GM21381 (cell line): ENCODE data around the gene SYNDIG1.

Experiments used
- ATAC-seq: cut with Tn5 transposase; IDR thresholded peaks from one replicate; pipeline ENCODE4 v1.9.1; 2021; ENCODE audit warnings: mild to moderate bottlenecking, moderate library complexity; ENCODE audit not compliant: unreplicated experiment

The SYNDIG1 gene

DNA sequence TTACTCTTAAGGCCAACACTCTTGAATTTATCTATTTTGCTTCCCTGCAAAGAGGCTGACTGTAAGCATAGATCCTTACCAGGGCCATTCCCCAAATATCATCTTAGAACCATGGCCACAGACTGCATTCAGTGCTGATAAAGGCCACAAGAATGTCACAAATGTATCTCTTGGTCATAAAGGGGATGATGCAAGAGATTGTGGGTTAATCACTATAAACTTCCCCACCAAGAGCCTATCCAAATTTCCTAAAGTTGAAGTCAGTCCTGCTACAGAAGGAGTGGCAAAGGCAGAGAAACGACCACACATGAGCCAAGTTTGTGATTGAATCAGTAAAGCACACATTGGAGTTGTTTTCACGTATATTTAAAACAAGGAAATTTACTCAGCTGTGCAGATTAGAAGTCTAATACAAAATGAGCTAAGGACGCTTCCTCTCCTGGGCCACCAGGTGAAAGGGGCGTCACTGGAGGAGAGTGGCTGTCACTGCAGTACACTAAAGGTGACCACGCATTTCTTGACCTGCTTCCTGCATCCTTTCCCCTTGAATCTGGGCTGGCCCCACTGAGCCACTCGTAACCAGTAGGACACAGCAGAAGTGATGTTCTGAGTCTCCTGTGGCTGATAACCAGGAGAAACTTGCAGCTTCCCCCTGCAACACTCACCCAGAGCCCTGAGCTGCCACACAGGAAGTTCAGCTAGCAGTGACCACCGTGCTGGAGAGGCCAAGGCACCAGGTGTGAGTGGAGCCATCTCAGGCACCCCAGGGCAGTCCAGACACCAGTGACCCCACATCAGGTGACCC, 181.9 kb downstream of the SYNDIG1 start:
- no peak for ATAC-seq

DNA sequence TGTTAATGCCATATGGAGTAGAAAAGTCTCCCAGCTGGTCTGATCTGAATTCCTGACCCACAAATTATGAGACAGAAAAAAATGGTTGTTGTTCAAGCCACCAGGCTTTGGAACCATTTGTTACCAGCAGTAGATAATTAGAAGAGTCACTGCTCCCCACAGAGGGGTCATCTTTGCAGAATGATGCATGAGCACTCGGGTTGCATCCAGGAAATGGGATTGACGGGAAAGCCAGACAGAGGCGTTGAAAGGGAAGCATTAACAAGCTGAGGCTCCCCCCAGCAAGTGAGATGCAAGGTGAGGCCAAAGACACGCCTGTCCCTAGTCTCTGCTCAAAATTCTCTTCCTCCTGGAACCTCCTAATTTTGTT, 182.5 kb downstream of the SYNDIG1 start:
- ATAC-seq: no peak

DNA sequence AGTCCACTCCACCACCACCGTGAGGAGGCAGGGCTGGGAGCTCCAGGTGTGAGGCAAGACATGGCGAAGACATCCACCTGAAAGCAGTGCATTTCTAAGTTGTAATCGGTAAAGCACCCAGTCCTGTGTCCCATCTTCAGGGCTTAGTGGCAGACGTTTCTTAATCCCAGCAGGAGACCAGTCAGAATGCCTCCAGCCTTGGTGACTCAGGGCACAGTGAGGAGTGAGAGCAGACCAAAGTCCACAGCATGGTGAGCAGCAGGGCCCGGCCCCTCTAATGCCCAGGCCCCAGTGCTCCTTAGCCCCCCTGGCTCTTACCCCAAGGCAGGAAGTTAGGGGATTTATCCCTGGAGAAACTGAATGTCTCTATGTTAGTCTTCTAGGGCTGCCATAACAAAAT, 183.9 kb downstream of the SYNDIG1 start:
- ATAC-seq: no peak

GRCh38 chr20:24654425-24654824, 185.0 kb downstream of the SYNDIG1 start:
- ATAC-seq: no peak

DNA sequence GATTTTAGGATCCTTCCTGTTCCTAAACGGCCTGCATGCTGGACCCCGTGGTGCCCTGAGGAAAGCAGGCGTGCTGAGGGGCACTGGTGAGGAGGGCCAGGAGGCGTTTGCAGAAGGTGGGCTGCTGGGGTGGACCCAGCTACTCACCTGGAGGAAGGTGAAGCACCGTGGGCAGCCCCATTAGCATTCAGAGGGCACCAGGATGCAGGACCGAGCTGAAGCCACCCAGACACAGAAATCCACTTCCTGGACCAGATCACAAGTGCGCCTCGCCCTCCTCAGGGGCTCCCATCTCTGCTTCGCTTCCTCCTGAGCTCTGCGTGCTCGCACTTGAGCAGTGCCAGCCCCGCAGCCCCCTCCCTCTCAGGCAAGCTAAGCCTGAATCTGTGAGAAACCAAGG, 187.0 kb downstream of the SYNDIG1 start:
- ATAC-seq: no peak

GRCh38 chr20:24657196-24657595, 187.8 kb downstream of the SYNDIG1 start:
- ATAC-seq: no peak

GRCh38 chr20:24657878-24658620, 188.6 kb downstream of the SYNDIG1 start:
- ATAC-seq: no peak

GRCh38 chr20:24658920-24659660, 189.7 kb downstream of the SYNDIG1 start:
- ATAC-seq: no peak

- ATAC-seq: no peak
These were observed 190.4 kb downstream of the SYNDIG1 start for GRCh38 chr20:24659835-24660234.

- no peak for ATAC-seq
These were observed 191.2 kb downstream of the SYNDIG1 start for GRCh38 chr20:24660651-24661050.

DNA sequence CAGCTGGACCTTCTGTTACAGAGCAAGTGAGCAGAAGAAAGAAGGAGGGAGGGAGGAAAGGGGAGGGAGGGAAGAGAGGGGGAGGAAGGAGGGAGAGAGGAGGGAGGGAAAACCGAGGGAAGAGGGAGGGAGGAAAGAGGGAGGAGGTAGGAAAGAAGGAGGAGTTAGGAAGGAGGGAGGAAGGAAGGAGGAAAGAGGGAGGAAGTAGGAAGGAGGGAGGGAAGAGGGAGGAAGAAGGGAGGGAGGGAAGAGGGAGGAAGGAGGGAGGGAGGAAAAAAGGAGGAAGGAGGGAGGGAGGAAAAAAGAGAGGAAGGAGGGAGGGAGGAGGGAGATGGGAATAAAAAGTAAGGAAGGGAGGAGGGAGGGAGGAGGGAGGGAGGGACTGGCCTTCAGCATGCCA, 191.8 kb downstream of the SYNDIG1 start:
- ATAC-seq: no peak

DNA sequence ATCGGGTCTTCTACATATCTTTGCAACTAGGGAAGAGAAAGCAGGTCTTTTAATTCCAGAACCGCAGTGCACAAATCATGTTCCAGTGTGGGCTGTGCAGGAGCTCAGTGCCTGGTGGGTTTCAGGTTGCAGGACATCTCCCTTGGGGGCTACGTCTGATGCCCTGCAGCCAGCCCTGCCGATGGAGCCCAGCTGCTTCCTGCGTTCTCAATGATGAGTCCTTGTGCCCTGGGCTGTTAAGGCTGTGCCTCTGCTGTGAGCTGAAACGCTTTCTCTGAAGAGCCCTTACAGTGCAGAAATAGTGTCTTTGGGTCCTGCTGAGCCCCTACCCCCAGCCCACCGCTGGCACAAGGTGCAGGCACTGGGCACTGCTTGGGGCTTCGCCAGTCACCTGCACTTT, 192.9 kb downstream of the SYNDIG1 start:
- no peak for ATAC-seq

- no peak for ATAC-seq
These were observed 193.4 kb downstream of the SYNDIG1 start for GRCh38 chr20:24662752-24663365.

DNA sequence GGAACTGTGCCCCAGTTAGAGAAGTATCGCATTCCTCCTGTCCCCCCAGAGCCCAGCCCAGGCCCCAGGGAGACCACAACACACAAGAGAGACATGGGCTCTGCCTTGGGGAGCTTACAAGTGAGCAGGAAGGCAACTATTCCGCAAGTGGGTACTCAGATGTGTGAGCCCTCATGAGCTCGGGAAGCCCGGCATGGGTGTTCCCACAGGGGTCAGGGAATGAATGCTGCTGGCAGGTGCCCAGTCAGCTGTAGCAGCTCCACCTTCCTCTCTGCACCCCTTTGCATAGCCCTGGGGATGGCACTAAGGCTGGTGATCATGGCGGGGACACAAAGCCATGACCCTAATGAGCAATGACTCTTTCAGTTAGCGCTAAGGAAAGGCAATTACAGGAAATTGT, 194.1 kb downstream of the SYNDIG1 start:
- ATAC-seq: no peak

DNA sequence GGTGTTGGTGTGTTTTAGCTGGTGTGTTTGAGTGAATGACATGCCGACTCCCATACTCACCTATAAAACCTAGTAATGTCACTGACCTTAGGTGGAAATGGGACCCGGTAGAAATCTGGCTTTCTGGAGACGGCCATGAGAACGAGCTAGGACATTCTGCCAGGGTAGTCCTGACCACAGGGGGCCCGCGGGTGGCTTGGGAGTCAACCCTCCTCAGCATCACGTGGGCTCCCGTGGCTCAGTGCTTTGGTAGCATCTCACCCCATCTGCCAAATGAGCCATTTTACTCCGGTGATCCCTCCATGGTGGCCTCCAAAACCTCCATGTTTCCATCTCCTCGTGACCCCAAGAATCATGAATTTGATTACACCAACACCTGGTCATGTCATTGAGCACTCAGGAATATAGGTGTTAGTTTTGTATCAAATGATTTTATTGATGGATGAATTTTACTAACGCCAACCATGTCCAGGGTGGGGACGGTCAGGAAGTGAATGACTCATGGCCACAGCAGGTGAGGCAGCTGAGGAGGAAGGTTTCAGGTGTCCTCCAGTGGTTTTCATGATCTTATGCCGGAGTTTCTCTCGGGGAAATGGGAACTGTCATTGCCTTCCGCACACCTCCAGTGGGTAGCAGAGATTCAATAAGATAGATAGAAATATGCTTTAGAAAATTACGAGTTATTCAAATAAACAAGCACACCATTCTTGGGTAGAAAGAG, 195.0 kb downstream of the SYNDIG1 start:
- ATAC-seq: no peak

DNA sequence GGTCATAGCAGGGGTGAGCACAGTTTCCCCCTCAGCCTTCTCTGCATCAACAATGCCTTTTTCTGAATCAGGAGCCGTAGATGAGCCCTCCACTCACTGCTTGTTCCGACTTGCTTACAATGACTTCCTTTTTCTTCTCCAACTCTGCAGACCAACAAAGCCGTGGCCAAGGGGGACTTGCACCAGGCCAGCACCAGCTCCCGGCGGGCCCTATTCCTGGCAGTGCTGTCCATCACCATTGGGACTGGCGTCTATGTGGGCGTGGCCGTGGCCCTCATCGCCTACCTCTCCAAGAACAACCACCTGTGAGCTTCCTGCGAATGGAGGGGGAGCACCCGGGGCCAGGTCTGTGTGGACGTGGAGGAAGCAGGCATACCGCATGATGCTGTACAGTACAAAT, 195.8 kb downstream of the SYNDIG1 start:
- no peak for ATAC-seq

- ATAC-seq: no peak
These were observed 196.3 kb downstream of the SYNDIG1 start for GRCh38 chr20:24665741-24666191.

DNA sequence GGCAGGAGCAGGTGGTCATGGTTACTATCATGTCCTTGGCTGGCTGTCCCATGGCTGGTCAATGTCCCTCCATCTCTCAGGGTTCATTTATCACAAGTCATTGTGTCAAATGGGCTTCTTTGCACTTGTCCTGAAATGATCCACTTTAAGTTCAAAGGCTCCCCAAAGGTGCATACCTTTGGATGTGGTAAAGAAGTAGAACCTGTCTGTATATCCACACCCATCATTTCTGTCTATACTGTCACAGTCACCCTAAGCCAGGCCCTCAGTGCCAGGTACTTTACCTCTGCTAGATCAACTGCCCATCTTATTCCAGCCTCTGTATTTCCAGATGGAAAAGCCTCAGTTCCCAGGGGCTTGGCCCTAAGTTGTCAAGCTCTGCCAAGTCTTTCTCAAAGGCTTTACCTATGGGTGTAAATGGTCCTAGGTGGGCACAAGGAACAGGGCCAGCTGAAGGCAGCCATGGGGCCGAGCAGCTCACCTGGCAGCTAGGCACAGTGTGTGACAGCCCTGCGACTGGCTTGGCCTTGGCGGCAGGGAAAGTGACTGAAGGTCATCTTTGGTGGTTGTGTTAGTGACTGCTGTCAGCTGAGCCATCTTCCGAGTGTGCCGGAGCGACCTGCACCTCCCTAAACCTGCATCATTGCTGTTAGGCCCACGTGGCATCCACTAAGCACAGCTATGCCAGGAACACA, 198.4 kb downstream of the SYNDIG1 start:
- ATAC-seq: no peak

DNA sequence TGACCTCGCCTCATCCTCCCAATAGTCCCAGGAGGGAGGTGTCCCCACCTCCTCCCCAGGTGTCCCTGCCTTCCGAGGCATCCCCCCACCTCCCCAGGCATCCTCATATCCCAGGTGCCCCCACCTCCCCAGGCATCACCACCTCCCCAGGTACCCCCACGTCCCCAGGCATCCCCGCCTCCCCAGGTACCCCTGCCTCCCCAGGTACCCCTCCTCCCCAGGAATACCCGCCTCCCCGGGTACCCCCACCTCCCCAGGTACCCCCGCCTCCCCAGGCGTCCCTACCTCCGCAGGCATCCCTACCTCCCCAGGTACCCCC, 198.9 kb downstream of the SYNDIG1 start:
- no peak for ATAC-seq

GRCh38 chr20:24668791-24669190, 199.4 kb downstream of the SYNDIG1 start:
- no peak for ATAC-seq
